ENCODE data around the gene TCAP.

DNA sequence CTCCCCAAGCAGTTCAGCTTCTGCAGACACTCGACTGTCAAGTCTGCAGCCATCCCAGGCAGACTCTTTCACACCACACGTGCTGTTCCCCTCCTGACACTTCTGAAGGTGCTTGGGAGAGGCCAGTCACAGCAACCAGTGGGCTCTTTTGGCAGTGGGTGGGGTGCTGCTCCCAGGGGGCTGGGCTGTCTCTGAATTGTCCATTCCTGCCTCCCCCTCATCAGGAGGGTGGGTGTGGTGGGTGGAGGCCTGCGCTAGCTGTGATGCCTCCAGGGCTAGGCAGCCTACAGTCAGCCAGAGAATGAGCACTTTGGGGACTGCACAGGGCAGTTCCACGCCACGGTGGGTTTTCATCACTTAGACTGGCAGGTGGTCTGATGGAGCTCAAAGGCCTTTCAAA lies 17.9 kb upstream of the TCAP start:
- TF ChIP-seq, protein P1, sequence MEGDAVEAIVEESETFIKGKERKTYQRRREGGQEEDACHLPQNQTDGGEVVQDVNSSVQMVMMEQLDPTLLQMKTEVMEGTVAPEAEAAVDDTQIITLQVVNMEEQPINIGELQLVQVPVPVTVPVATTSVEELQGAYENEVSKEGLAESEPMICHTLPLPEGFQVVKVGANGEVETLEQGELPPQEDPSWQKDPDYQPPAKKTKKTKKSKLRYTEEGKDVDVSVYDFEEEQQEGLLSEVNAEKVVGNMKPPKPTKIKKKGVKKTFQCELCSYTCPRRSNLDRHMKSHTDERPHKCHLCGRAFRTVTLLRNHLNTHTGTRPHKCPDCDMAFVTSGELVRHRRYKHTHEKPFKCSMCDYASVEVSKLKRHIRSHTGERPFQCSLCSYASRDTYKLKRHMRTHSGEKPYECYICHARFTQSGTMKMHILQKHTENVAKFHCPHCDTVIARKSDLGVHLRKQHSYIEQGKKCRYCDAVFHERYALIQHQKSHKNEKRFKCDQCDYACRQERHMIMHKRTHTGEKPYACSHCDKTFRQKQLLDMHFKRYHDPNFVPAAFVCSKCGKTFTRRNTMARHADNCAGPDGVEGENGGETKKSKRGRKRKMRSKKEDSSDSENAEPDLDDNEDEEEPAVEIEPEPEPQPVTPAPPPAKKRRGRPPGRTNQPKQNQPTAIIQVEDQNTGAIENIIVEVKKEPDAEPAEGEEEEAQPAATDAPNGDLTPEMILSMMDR (conservative IDR thresholded peaks at IDR 0.05 in 1 of 2, IDR thresholded peaks at IDR 0.05 in 1 of 2; ENCODE audit: low read depth in 1 of 2, low read length in 2 of 2), result no peak
- no peak for TF ChIP-seq EZH2 (IDR thresholded peaks at IDR 0.05; ENCODE audit: low read length, missing control alignments)

Measured in fibroblast of lung (primary cell).